GM12875 (cell line): ENCODE data around the gene CAPN2.

ENCODE experiments used
- H3K4me3 ChIP-seq: one replicate; pipeline ENCODE4 v1.5.1; 2011; ENCODE audit warnings: low read depth, low read length, control low read depth
- TF ChIP-seq, protein P1 (sequence below): IDR thresholded peaks from 2 replicates; pipeline ENCODE4 v1.5.1; 2011; ENCODE audit warnings: low read depth, mild to moderate bottlenecking, control low read depth, inconsistent platforms, low read length, moderate library complexity, borderline replicate concordance; ENCODE audit not compliant: insufficient read depth

The CAPN2 gene

DNA sequence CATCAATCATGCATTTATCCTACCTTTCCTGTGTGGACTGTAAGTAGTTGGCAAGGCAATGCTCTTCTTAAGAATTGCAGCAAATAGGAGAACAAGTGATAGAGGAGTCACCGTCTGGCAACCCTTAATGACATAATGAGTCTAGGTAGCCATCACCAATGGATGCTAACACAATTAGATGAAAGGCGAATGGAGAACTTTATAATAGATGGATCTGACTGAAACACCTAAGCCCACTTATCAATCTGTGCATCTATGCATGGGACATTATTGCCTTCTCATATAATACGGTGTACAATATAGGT lies 27.9 kb upstream of the CAPN2 start:
- TF ChIP-seq, protein P1, sequence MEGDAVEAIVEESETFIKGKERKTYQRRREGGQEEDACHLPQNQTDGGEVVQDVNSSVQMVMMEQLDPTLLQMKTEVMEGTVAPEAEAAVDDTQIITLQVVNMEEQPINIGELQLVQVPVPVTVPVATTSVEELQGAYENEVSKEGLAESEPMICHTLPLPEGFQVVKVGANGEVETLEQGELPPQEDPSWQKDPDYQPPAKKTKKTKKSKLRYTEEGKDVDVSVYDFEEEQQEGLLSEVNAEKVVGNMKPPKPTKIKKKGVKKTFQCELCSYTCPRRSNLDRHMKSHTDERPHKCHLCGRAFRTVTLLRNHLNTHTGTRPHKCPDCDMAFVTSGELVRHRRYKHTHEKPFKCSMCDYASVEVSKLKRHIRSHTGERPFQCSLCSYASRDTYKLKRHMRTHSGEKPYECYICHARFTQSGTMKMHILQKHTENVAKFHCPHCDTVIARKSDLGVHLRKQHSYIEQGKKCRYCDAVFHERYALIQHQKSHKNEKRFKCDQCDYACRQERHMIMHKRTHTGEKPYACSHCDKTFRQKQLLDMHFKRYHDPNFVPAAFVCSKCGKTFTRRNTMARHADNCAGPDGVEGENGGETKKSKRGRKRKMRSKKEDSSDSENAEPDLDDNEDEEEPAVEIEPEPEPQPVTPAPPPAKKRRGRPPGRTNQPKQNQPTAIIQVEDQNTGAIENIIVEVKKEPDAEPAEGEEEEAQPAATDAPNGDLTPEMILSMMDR, result no peak
- no peak overlapping the region for H3K4me3 ChIP-seq

DNA sequence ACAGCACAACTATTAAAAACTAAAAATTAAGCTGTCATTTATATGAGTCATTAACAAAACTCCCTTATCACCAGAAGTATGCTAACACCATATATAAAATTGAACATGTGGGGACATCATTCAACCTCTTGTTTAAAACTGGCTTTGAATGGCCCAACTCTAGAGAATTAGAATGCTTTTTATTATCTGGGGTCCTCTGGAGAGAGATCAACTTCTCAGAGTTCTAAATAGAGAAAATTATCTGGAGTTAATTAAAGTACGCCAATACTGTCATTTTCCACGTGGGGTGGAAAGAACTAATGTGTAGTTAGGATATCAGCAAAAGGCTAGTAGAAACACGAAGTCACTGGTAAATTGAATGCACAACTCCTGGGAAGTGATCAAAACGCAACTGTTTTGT lies 21.2 kb upstream of the CAPN2 start:
- H3K4me3 ChIP-seq, result no peak overlapping the region
- TF ChIP-seq, protein P1, result no peak

DNA sequence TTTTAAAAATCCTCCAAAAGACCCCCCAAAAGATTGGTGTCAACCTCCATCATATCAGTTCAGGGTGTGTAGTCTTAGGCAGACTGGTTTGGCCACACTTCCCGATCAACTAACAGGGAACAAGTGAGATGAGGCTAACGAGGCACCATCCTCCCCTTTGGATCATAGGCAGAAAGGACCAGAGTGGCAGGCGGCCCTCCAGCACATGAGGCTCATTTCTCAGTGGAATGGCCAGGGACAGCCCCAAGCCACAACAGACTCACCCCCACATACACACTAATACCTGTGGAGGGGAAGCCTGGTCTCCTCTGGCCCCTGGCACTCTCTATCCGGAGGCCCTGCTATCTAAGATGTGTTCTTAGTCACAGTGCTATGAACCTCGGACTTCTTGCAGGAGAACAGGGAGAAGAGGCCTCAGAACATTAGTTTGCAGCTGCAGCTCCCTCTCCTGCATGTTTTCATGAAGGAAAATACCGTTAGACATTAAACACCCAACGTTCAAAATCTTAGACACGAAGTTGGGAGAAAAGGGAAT lies 17.3 kb upstream of the CAPN2 start:
- TF ChIP-seq, protein P1, result no peak

DNA sequence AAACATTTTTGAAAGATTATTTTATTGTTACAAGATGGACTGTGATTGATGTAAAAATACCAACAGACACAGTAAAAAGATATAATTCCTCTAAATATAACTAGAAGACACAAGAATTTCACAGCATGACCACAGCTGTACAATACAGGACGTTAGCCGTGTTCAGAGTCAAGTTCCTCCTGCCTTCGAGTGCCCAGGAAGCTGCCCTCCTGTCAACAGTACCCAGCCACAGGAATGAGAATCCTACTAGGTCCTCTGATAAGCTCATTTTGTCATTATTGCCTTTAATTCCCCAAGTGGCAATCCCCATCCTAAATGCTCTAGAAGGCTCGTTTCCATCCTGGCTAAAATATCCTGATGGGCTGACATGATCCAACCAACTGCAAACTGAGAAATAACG lies 16.4 kb upstream of the CAPN2 start:
- H3K4me3 ChIP-seq, result no peak overlapping the region
- TF ChIP-seq, protein P1, result no peak

More for the DNA sequence above, 17.3 kb upstream of the CAPN2 start:
- no peak overlapping the region for H3K4me3 ChIP-seq

DNA sequence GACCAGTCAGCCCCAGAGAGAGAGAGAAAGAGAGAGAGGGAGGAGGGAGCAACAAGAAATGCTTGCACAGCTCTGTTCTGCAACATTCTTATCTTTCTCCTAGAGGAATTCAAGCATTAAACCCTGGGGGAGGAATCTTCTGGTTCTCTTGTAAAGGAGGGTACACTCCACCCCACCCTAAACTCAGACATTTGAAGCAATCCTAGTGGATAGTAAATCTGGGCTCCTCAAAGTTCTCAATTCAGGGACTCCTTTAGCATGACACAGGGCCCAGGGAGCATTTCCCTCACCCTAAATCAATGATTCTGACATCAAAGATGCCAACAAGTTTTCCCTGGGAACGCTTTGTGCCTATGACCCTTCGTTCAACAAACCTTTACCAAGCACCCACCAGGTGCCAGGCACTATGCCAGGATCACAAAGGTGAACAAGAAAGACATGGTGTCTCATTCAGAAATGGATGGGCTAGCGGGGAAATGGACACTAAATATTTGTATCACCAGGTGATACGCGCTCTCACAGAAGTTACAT lies 11.9 kb upstream of the CAPN2 start:
- H3K4me3 ChIP-seq, result no peak overlapping the region
- TF ChIP-seq, protein P1, result no peak

DNA sequence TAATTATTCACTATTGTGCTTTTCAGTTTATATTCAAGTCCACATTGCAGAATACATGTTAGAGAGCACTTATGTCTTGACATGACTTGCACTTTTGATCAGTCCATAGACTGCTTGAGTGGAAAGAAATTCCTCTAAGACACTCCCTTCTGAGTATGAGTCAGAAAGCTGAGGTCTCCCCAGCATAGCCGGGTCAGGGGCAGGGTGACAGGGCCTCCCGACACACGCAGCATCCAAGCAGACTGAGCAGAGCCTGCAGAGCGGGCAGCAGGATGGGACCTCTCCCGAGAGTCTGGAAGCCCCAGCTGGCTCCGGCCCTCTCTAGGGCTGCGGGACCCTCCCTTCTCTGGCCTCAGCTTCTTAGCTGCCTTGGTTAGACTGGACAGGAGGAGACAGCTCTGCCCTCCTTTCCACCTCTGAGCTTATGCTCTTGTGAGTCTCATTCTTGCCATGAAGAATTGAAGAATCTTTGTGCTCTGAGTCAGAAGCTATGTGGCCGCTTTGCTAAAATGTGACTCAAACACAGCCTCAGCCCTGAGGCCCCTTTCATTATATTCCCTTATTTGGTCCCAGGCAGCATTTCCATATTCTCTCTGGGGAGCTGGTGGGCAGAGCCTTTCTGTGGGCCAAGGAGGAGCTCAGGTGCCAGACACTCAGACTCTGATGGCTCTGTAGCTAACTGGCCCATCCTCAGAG lies 11.2 kb upstream of the CAPN2 start:
- no peak overlapping the region for H3K4me3 ChIP-seq
- TF ChIP-seq, protein P1, result no peak
